H9 (cell line): ENCODE results near the gene PLOD1. TPM values are rescaled to one million over a fixed set of nuclear protein-coding genes. Genes with fewer than 3 reads are reported as not detected.

Experiments
- DNase-seq: peaks from one replicate; pipeline ENCODE4 v3.0.0-alpha.2; 2017
- H2AFZ ChIP-seq: one replicate; pipeline ENCODE4 v1.6.1; 2013; ENCODE audit warnings: mild to moderate bottlenecking, low read length, control low read depth, moderate library complexity
- H2AK5ac ChIP-seq: 2 replicates; pipeline ENCODE4 v1.6.1; 2013; ENCODE audit warnings: low read length, control low read depth, mixed read lengths; ENCODE audit not compliant: insufficient read length
- H2BK120ac ChIP-seq: one replicate; pipeline ENCODE4 v1.6.1; 2013; ENCODE audit warnings: low read depth, mild to moderate bottlenecking, low read length, control low read depth, inconsistent platforms; ENCODE audit not compliant: poor library complexity, severe bottlenecking
- H2BK12ac ChIP-seq: 2 replicates; pipeline ENCODE4 v1.6.1; 2013; ENCODE audit warnings: low read length, control low read depth, mixed read lengths, low read depth; ENCODE audit not compliant: insufficient read length
- H2BK15ac ChIP-seq: 2 replicates; pipeline ENCODE4 v1.6.1; 2013; ENCODE audit warnings: low read depth, low read length, control low read depth
- H2BK20ac ChIP-seq: one replicate; pipeline ENCODE4 v1.6.1; 2013; ENCODE audit warnings: low read depth, mild to moderate bottlenecking, low read length, control low read depth, inconsistent platforms; ENCODE audit not compliant: poor library complexity, severe bottlenecking
- H2BK5ac ChIP-seq: 2 replicates; pipeline ENCODE4 v1.6.1; 2013; ENCODE audit warnings: low read length, control low read depth, mixed read lengths; ENCODE audit not compliant: insufficient read length
- H3K14ac ChIP-seq: 2 replicates; pipeline ENCODE4 v1.6.1; 2013; ENCODE audit warnings: low read length, control low read depth; ENCODE audit not compliant: insufficient read depth
- H3K18ac ChIP-seq: 2 replicates; pipeline ENCODE4 v1.6.1; 2013; ENCODE audit warnings: low read depth, mild to moderate bottlenecking, mixed read lengths, low read length, control low read depth; ENCODE audit not compliant: insufficient read length
- H3K23ac ChIP-seq: 2 replicates; pipeline ENCODE4 v1.6.1; 2013; ENCODE audit warnings: low read length, control low read depth, mixed read lengths, low read depth; ENCODE audit not compliant: insufficient read length
- H3K23me2 ChIP-seq: 2 replicates; pipeline ENCODE4 v1.6.1; 2013; ENCODE audit warnings: low read depth, mild to moderate bottlenecking, mixed read lengths, low read length, control low read depth; ENCODE audit not compliant: insufficient read length, poor library complexity, severe bottlenecking
- H3K27ac ChIP-seq: 2 replicates; pipeline ENCODE4 v1.5.1; 2013; ENCODE audit warnings: low read length, control low read depth, mixed read lengths, low read depth; ENCODE audit not compliant: insufficient read length
- H3K27me3 ChIP-seq: 2 replicates; pipeline ENCODE4 v1.6.1; 2013; ENCODE audit warnings: low read length, control low read depth, inconsistent platforms; ENCODE audit not compliant: insufficient read depth
- H3K4ac ChIP-seq: 2 replicates; pipeline ENCODE4 v1.6.1; 2013; ENCODE audit warnings: low read depth, mild to moderate bottlenecking, control low read depth, inconsistent platforms, low read length, moderate library complexity
- H3K4me1 ChIP-seq: 2 replicates; pipeline ENCODE4 v1.6.1; 2013; ENCODE audit warnings: low read length, control low read depth, inconsistent platforms; ENCODE audit not compliant: insufficient read depth
- H3K4me2 ChIP-seq: 2 replicates; pipeline ENCODE4 v1.6.1; 2013; ENCODE audit warnings: low read length, control low read depth, mixed read lengths; ENCODE audit not compliant: insufficient read length, insufficient read depth
- H3K56ac ChIP-seq: 2 replicates; pipeline ENCODE4 v1.6.1; 2013; ENCODE audit warnings: low read depth, mild to moderate bottlenecking, mixed read lengths, low read length, control low read depth; ENCODE audit not compliant: insufficient read length
- H3K79me1 ChIP-seq: 2 replicates; pipeline ENCODE4 v1.6.1; 2013; ENCODE audit warnings: low read depth, mild to moderate bottlenecking, moderate library complexity, low read length, control low read depth, inconsistent platforms; ENCODE audit not compliant: insufficient read depth, poor library complexity, severe bottlenecking
- H3K79me2 ChIP-seq: 2 replicates; pipeline ENCODE4 v1.6.1; 2013; ENCODE audit warnings: low read length, control low read depth, inconsistent platforms; ENCODE audit not compliant: insufficient read depth
- H3K9ac ChIP-seq: 2 replicates; pipeline ENCODE4 v1.6.1; 2013; ENCODE audit warnings: low read length, control low read depth, mixed read lengths; ENCODE audit not compliant: insufficient read length; ENCODE audit errors: extremely low read depth
- H3K9me3 ChIP-seq: one replicate; pipeline ENCODE4 v1.6.1; 2013; ENCODE audit warnings: low read depth, low read length, inconsistent platforms; ENCODE audit not compliant: control insufficient read depth
- H3T11ph ChIP-seq: one replicate; pipeline ENCODE4 v1.6.1; 2013; ENCODE audit warnings: mild to moderate bottlenecking, low read length, control low read depth, inconsistent platforms
- H4K20me1 ChIP-seq: one replicate; pipeline ENCODE4 v1.6.1; 2013; ENCODE audit not compliant: control insufficient read depth, insufficient read length, insufficient read depth
- H4K5ac ChIP-seq: 2 replicates; pipeline ENCODE4 v1.6.1; 2013; ENCODE audit warnings: low read depth, mild to moderate bottlenecking, mixed read lengths, low read length, control low read depth; ENCODE audit not compliant: insufficient read length
- H4K8ac ChIP-seq: replicated peaks from 2 replicates; pipeline ENCODE4 v1.6.1; 2013; ENCODE audit warnings: low read length, control low read depth, mixed read lengths, low read depth; ENCODE audit not compliant: insufficient read length
- H4K91ac ChIP-seq: 2 replicates; pipeline ENCODE4 v1.6.1; 2013; ENCODE audit warnings: low read depth, mild to moderate bottlenecking, moderate library complexity, mixed read lengths, low read length, control low read depth; ENCODE audit not compliant: insufficient read length
- H3K27ac Mint-ChIP-seq, 3 experiments: 2 replicates in 2 of 3; 3 replicates in 1 of 3; pipeline ENCODE4 v1.8.0; 2020 to 2021; ENCODE audit warnings: mixed read lengths in 3 of 3, mild to moderate bottlenecking in 1 of 3, moderate library complexity in 1 of 3
- H3K27me3 Mint-ChIP-seq: 2 replicates; pipeline ENCODE4 v1.8.0; 2021; ENCODE audit warnings: low read depth, mild to moderate bottlenecking, moderate library complexity, mixed read lengths
- H3K36me3 Mint-ChIP-seq, 3 experiments: 2 replicates in 2 of 3; 3 replicates in 1 of 3; pipeline ENCODE4 v1.8.0; 2020 to 2021; ENCODE audit warnings: low read depth in 3 of 3, mixed read lengths in 3 of 3; ENCODE audit not compliant: insufficient read depth in 1 of 3
- H3K4me1 Mint-ChIP-seq, 2 experiments: 2 replicates each; pipeline ENCODE4 v1.8.0; 2020; ENCODE audit warnings: mixed read lengths in 2 of 2
- H3K4me3 Mint-ChIP-seq, 2 experiments: 2 replicates in 1 of 2; 3 replicates in 1 of 2; pipeline ENCODE4 v1.8.0; 2020 to 2021; ENCODE audit warnings: mild to moderate bottlenecking in 2 of 2, mixed read lengths in 2 of 2, moderate library complexity in 1 of 2
- H3K9me3 Mint-ChIP-seq, 2 experiments: 2 replicates in 1 of 2; 3 replicates in 1 of 2; pipeline ENCODE4 v1.8.0; 2020; ENCODE audit warnings: mild to moderate bottlenecking in 2 of 2, mixed read lengths in 2 of 2, moderate library complexity in 1 of 2
- CTCF ChIP-seq: fragments of 200-600 bp; sonication (generic); conservative IDR thresholded peaks from 3 replicates; pipeline ENCODE4 v1.8.0; 2021; ENCODE audit warnings: antibody characterized with exemption, mild to moderate bottlenecking
- WGBS: extraction: QIAGEN DNeasy Blood & Tissue Kit; methylation state at CpG from one replicate; pipeline ENCODE4 v1.1.7; 2013; ENCODE audit warnings: missing lambda C conversion rate, low lambda C conversion rate, mixed read lengths; ENCODE audit not compliant: insufficient read length; ENCODE audit errors: extremely low coverage; 5-methylcytosine and 5-hydroxymethylcytosine counted together
- total RNA-seq: library from RNA; stranded (reverse); gene quantifications from 2 replicates; pipeline ENCODE4 v1.2.1, GENCODE V29; 2021

PLOD1 gene
- total RNA-seq, 1 experiment from 2014 or later, result 57.0 TPM

GRCh38 chr1:12015001-12015491 is 80.5 kb downstream of the PLOD1 start:
- no peak for DNase-seq
- no peak overlapping the region for H3K4me2 ChIP-seq

More at GRCh38 chr1:12015001-12015491, 80.5 kb downstream of the PLOD1 start:
- H4K8ac ChIP-seq, result no peak overlapping the region
- H3K4me1 ChIP-seq, result no peaks in the 10 kb centered on the region; the same call in 1 of the 2 replicates
- Mint-ChIP-seq H3K27ac (peak overlapping the region in 2 of 3 experiments; percentile 65 to 92; a peak in 3 of 7 replicates), H3K27me3 (no peaks in the 10 kb centered on the region), H3K4me3 (no peak overlapping the region), H3K9me3 (no peaks in the 10 kb centered on the region), H3K4me1 (peaks cover 8 to 10% of the 10 kb centered on the region in 2 experiments; a peak in 3 of 4 replicates), H3K36me3 (peaks cover 15 to 33% (median 31%) of the 10 kb centered on the region in 3 experiments; a peak in 6 of 7 replicates)
- WGBS, result no CpG with 5 or more reads among the region's 10 CpGs
- H3K14ac ChIP-seq, result no peak overlapping the region
- no peak overlapping the region for H3K27ac ChIP-seq
- H2BK5ac ChIP-seq, result no peak overlapping the region
- 0 out of 2 replicates have a peak, but pooled peaks cover 1% of the 10 kb centered on the region for H3K79me2 ChIP-seq
- no peak for TF ChIP-seq CTCF
- no peak overlapping the region for H2BK20ac ChIP-seq
- no peaks in the 10 kb centered on the region for H3K9me3 ChIP-seq
- no peak overlapping the region for H3K56ac ChIP-seq
- H2BK120ac ChIP-seq, result no peak overlapping the region
- H4K5ac ChIP-seq, result no peak overlapping the region
- no peak overlapping the region for H2BK15ac ChIP-seq
- no peaks in the 10 kb centered on the region for H3K27me3 ChIP-seq
- no peak overlapping the region for H3K18ac ChIP-seq
- no peak overlapping the region for H3K4ac ChIP-seq
- no peak overlapping the region for H3K9ac ChIP-seq
- no peak overlapping the region for H3K23ac ChIP-seq
- H2AK5ac ChIP-seq, result no peak overlapping the region
- H3T11ph ChIP-seq, result no peak overlapping the region
- H3K79me1 ChIP-seq, result no peaks in the 10 kb centered on the region
- no peak overlapping the region for H2AFZ ChIP-seq
- H4K91ac ChIP-seq, result no peak overlapping the region
- H3K23me2 ChIP-seq, result peaks cover 2% of the 10 kb centered on the region
- no peak overlapping the region for H2BK12ac ChIP-seq
- H4K20me1 ChIP-seq, result no peaks in the 10 kb centered on the region
